SHP77 (cell line): Measurements from ENCODE around the gene KLRG1.

ENCODE experiments used
- DNase-seq, 2 experiments: peaks; one replicate each; lab custom pipeline; 2025; lab: John Stamatoyannopoulos, UW

Gene KLRG1

DNA sequence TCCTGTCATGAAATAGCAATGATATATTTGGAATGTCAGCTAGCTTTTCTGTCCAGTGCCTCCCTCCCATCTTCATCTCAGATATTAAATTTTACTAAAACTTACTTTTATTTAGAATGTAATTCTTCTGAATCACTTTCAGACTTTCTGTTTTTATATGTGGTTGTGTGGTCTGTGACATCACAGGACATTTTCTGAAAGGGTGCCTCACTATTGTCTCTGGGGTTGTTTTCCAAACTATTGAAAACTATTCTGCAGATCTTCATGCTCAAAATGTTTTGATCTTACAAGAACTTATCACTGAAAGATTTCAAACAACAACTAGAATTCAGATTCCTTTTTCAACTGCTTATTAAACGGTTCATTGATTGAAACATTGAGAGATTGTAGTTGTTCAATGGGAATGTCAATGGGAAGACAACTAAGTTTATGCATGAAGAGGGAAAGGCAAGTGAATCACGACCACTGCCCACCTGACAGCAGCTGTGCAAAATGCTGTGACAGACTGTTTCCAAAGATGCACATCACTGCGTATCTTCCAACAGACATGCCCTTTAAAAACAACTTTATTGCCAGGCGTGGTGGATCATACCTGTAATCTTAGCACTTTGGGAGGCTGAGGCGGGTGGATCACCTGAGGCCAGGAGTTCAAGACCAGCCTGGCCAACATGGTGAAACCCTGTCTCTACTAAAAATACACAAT is 51.3 kb downstream of the KLRG1 start:
- no peak for DNase-seq

DNA sequence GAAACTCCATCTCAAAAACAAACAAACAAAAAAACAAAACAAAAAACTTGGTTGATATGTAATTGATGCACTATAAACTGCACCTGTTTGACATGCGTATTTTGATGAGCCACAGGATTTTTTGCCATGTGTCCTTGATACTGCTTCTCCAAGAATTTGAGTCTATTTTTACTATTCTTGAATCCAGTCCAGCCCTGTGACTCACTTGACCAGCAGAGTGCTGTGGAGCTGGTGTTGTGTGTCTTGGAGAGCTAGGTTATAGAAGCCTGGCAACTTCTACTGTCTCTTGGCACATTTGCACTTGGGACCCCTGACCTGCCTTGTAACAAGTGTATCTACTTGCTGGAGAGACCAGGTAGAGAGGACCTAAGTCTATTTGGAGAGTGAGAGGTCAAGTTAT is 52.0 kb downstream of the KLRG1 start:
- DNase-seq, result no peak

DNA sequence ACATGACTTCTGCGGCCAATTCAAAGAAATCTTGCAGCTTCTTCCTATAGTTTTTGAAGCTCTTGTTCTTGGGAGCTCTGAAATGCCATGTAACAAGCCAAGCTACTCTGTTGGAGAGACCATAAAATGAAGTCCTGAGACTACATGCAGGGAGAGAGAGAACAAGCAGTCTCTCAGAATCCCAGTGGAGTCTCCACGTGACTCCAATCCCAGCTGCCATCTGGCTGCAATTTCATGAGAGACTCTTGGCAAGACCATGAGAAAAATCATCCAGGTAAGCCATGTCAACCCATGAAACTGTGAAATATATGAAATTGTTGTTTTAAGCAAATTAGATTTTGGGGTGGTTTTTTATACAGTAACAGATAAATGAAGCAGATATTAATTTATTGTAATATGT is 54.4 kb downstream of the KLRG1 start:
- DNase-seq, result no peak

DNA sequence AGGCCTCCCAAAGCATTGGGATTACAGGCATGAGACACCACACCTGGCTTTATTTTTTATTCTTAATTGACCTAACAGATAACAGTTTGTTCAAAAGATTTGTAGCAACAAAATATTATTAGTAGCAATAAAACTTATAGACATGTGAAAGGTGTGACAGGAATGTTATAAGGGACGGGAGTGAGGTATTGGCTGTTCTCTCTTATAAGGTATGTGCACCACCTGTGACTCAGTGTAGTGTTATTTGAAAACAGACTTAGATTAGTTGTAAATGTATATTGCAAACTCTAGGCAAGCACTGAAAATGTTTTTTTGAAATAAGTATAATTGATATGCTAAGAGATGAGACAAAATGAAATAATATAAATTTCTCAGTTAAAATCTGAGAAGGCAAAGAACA is 57.8 kb downstream of the KLRG1 start:
- no peak for DNase-seq

DNA sequence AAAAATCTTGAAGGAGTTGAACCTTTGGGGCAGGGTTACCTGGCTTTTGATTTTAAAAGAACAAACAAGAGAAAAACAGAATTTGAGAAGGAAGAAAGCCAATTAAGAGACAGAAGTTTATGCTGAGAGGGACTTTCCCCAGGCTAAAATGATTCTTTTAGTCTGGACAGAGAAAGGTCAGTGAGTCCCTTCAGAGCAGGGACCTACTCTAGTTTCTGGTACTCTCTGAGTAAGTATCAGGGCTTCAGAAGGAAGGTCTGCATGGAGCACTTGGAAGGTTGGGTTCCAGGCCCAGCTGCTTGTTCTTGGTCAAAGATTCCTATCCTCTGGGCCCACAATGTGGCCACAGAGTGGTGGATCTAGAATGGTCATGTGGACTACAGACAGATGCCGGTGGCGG is 59.6 kb downstream of the KLRG1 start:
- DNase-seq, result no peak

DNA sequence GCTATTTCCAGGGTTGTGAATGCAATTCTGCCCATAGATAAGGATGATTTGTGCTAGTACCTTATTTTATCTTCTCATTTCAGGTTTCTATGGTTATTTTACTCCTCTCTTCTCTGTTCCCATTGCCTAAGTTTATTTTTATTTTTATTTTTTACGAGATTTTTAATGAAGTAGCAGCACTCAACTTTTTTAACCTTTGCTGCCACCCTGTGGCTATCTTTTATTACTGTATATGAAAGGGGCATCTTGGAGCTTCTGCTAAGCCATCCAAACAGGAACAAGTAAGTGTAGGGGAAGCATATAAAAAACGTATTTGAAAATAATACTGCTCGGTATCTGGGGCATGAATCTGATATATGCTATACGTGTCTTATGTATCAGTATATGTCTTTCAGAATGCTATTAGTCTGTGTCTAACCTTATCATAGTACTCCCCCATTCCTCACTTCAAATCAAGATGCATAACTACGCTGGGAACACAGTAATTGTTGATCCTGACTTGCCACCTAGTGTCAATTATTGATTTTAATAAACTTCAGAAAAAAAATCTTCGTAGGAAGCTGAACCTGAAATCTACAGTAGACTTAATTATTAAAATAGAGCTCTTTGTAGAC is 60.3 kb downstream of the KLRG1 start:
- peak in 1 of 2 experiments; percentile 5 for DNase-seq

DNA sequence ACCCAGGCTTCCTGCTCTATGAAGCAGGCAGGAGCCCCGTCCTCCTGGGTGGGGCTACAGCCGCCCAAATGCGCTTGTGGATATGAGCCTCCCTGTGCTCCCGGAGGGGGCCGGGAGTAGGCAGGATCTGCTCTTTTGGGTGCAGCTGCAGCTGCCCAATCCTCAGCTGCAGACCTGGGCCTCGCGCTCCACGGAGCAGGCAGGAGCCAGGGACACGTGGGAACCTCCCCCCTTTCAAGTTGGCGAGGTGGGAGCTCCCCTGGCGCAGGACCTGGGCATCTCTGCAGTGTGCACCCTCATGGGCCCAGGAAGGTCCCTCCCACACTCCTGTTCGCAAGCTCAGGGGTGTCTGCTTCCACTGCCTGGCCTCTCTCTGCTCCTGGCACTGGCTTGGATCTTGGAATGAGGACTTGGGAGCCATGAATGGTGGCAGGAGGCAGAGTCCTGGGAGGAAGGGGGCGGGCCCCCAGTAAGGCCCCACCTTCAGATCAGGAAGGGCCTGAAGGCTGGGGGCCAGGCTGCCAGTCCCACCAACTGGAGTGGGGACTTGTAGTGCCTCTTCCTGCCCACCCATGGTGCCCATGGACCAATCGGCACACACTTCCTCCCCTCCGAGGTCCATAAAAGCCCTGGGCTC is 61.3 kb downstream of the KLRG1 start:
- DNase-seq, result no peak

DNA sequence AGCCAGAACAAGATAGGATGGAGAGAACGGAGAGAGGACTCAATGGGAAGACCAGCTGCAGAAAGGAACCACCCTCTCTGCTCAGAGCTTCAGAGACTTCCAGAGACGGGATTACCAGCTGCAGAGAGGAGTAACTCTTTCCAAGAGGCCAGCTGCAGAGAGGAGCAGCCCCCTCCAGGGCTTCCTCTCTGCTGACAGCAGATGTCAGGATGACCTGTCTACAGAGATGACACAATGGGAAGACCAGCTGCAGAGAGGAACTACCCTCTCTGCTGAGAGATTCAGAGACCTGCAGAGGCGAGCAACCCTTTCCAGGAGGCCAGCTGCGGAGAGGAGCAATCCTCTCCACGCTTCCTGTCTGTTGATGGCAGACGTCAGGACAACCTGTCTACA is 61.8 kb downstream of the KLRG1 start:
- peak; percentile 65 to 66 for DNase-seq

DNA sequence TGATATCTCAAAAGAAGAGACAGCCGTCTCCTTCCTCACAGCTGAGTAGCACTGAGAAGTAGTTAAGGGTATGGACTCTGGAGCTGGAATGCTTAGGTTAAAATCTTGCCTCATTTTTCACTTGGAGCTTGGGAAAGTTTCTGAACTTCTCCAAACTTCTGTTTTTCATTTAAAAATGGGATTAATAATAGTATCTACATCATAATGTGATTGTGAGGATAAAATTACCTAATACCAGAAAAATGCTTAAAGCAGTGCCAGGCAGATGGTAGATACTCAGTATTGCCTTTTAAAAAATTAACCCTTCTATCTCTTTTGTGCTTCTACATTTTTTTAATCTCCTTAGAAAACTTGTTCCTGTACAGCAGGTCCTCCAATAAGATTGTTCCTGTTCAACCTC is 63.3 kb downstream of the KLRG1 start:
- no peak for DNase-seq
